HepG2 (cell line): Measurements from ENCODE around the gene CFAP46. TPM values are rescaled to one million over a fixed set of nuclear protein-coding genes. Genes with fewer than 3 reads are reported as not detected.

Experiments
- ARNTL ChIP-seq: sonication (generic); formaldehyde crosslinking; IDR thresholded peaks from 2 replicates; pipeline ENCODE4 v1.4.0; 2020; ENCODE audit warnings: mild to moderate bottlenecking, missing genetic modification reagents
- ERF ChIP-seq: IDR thresholded peaks from 2 replicates; pipeline ENCODE4 v1.6.1; 2018; ENCODE audit warnings: missing biosample characterization, missing genetic modification reagents
- FIP1L1 ChIP-seq: fragments of 200-400 bp; formaldehyde crosslinking; IDR thresholded peaks from 2 replicates; pipeline ENCODE4 v1.6.1; 2018; ENCODE audit warnings: low read depth, mild to moderate bottlenecking, low read length, moderate library complexity, borderline replicate concordance; ENCODE audit not compliant: insufficient read depth
- FOXO1 ChIP-seq: sonication (generic); formaldehyde crosslinking; IDR thresholded peaks from 2 replicates; pipeline ENCODE4 v1.4.0; 2020; ENCODE audit warnings: missing genetic modification reagents
- HNRNPK ChIP-seq: fragments of 200-400 bp; formaldehyde crosslinking; IDR thresholded peaks from 2 replicates; pipeline ENCODE4 v1.6.1; 2018; ENCODE audit warnings: low read length, low read depth, moderate library complexity, mild to moderate bottlenecking; ENCODE audit not compliant: poor library complexity, severe bottlenecking
- KDM2A ChIP-seq: sonication (generic); formaldehyde crosslinking; IDR thresholded peaks from 2 replicates; pipeline ENCODE4 v1.4.0; 2020; ENCODE audit warnings: low read depth, missing genetic modification reagents, borderline replicate concordance
- MAFK ChIP-seq, 2 experiments: IDR thresholded peaks in 1 of 2; conservative IDR thresholded peaks in 1 of 2; 2 replicates each; pipeline ENCODE4 v1.6.1; 2011; ENCODE audit warnings: improper control_type of control experiment in 2 of 2, low read length in 2 of 2
- MAX ChIP-seq: IDR thresholded peaks from 2 replicates; pipeline ENCODE4 v1.6.1; 2012; ENCODE audit warnings: inconsistent platforms
- MLX ChIP-seq: IDR thresholded peaks from 2 replicates; pipeline ENCODE4 v1.6.1; 2016
- RFXAP ChIP-seq: sonication (generic); formaldehyde crosslinking; IDR thresholded peaks from 2 replicates; pipeline ENCODE4 v1.4.0; 2020; ENCODE audit warnings: missing genetic modification reagents, borderline replicate concordance
- RNF2 ChIP-seq: fragments of 450-650 bp; conservative IDR thresholded peaks from 2 replicates; pipeline ENCODE4 v1.6.1; 2016; ENCODE audit warnings: low read depth
- SRSF1 ChIP-seq: fragments of 200-400 bp; formaldehyde crosslinking; optimal IDR thresholded peaks from 2 replicates; pipeline ENCODE3; 2017; ENCODE audit warnings: mild to moderate bottlenecking, low read depth, low read length, moderate library complexity
- TAF1 ChIP-seq: sonication (generic); formaldehyde crosslinking; IDR thresholded peaks from 2 replicates; pipeline ENCODE4 v1.4.0; 2020; ENCODE audit warnings: missing genetic modification reagents
- TBX3 ChIP-seq: fragments of 450-650 bp; IDR thresholded peaks from 2 replicates; pipeline ENCODE4 v1.6.1; 2017; ENCODE audit warnings: antibody characterized with exemption, mild to moderate bottlenecking, inconsistent platforms, borderline replicate concordance
- TERF1 ChIP-seq: sonication (generic); formaldehyde crosslinking; IDR thresholded peaks from 2 replicates; pipeline ENCODE4 v1.8.0; 2022; ENCODE audit warnings: mild to moderate bottlenecking, missing genetic modification reagents, moderate library complexity
- THAP11 ChIP-seq: IDR thresholded peaks from 2 replicates; pipeline ENCODE4 v1.6.1; 2016; ENCODE audit warnings: missing biosample characterization, missing genetic modification reagents
- XRCC5 ChIP-seq: fragments of 200-400 bp; formaldehyde crosslinking; optimal IDR thresholded peaks from 2 replicates; pipeline ENCODE3; 2017; ENCODE audit warnings: mild to moderate bottlenecking, low read length
- ZBTB7A ChIP-seq: sonication (generic); formaldehyde crosslinking; IDR thresholded peaks from 2 replicates; pipeline ENCODE4 v1.8.0; 2022; ENCODE audit warnings: mild to moderate bottlenecking, missing genetic modification reagents
- ZFP36L1 ChIP-seq: sonication (generic); formaldehyde crosslinking; IDR thresholded peaks from 2 replicates; pipeline ENCODE4 v1.8.0; 2022; ENCODE audit warnings: mild to moderate bottlenecking, missing genetic modification reagents, moderate library complexity
- ZNF292 ChIP-seq: sonication (generic); formaldehyde crosslinking; IDR thresholded peaks from 2 replicates; pipeline ENCODE4 v1.8.1; 2022; ENCODE audit warnings: mild to moderate bottlenecking, low read depth, missing genetic modification reagents, borderline replicate concordance
- ZNF326 ChIP-seq: sonication (generic); formaldehyde crosslinking; IDR thresholded peaks from 2 replicates; pipeline ENCODE4 v1.4.0; 2020; ENCODE audit warnings: missing genetic modification reagents, borderline replicate concordance
- ZNF331 ChIP-seq: sonication (generic); formaldehyde crosslinking; IDR thresholded peaks from 2 replicates; pipeline ENCODE4 v1.4.0; 2020; ENCODE audit warnings: missing genetic modification reagents
- ZNF33B ChIP-seq: sonication (generic); formaldehyde crosslinking; IDR thresholded peaks from 2 replicates; pipeline ENCODE4 v1.5.1; 2020; ENCODE audit warnings: mild to moderate bottlenecking, missing genetic modification reagents
- ZNF460 ChIP-seq: sonication (generic); formaldehyde crosslinking; IDR thresholded peaks from 2 replicates; pipeline ENCODE4 v1.5.1; 2020; ENCODE audit warnings: missing genetic modification reagents, mild to moderate bottlenecking, borderline replicate concordance
- ZNF484 ChIP-seq: sonication (generic); formaldehyde crosslinking; IDR thresholded peaks from 2 replicates; pipeline ENCODE4 v1.5.1; 2020; ENCODE audit warnings: mild to moderate bottlenecking, low read depth, missing genetic modification reagents, borderline replicate concordance
- ZNF512B ChIP-seq: sonication (generic); formaldehyde crosslinking; IDR thresholded peaks from 2 replicates; pipeline ENCODE4 v1.5.1; 2020; ENCODE audit warnings: missing genetic modification reagents, mild to moderate bottlenecking, borderline replicate concordance
- ZNF605 ChIP-seq: sonication (generic); formaldehyde crosslinking; IDR thresholded peaks from 2 replicates; pipeline ENCODE4 v1.8.0; 2022; ENCODE audit warnings: mild to moderate bottlenecking, missing genetic modification reagents
- ZNF720 ChIP-seq: sonication (generic); formaldehyde crosslinking; IDR thresholded peaks from 2 replicates; pipeline ENCODE4 v1.4.0; 2020; ENCODE audit warnings: missing genetic modification reagents
- polyA plus RNA-seq, 8 experiments: library from polyadenylated mRNA; depleted of rRNA in 3 of 8; stranded (reverse) in 7 of 8; unstranded in 1 of 8; fragments of >200 nt; fragmentation: Illumina TruSeq in 4 of 8; extraction: Trizol in 4 of 8; gene quantifications; 2 replicates each; pipeline versions ENCODE4 v1.2.1 to v1.2.3, GENCODE V29; 2011 to 2016; ENCODE audit warnings: low read depth in 4 of 8, missing spikeins in 1 of 8, mixed read lengths in 1 of 8; ENCODE audit not compliant: insufficient read depth in 1 of 8
- total RNA-seq, 5 experiments: library from RNA; depleted of rRNA; stranded (reverse); fragments of >200 nt; fragmentation: Illumina TruSeq; extraction: Trizol; gene quantifications; 2 replicates each; pipeline ENCODE4 v1.2.3, GENCODE V29; 2016; ENCODE audit warnings: low read depth in 1 of 5

The CFAP46 gene
- total and polyA plus RNA-seq, 2 of the 13 experiments (the other 11 are each of a cell fraction or from before 2014, with no cell fraction given) = 0.24 to 0.84 TPM

- TF ChIP-seq ZNF460 (CRISPR knock-in tag) = no peak
- no peak for TF ChIP-seq THAP11 (CRISPR knock-in tag)
- no peak for TF ChIP-seq ZNF605
- peak; percentile 16 for TF ChIP-seq XRCC5
- TF ChIP-seq TBX3 = no peak
- TF ChIP-seq ZNF331 = no peak
- TF ChIP-seq ZNF512B (CRISPR knock-in tag) = no peak
- TF ChIP-seq ZNF484 (CRISPR knock-in tag) = no peak
- TF ChIP-seq ZNF720 = no peak
- TF ChIP-seq FIP1L1 = no peak
- 0 out of 2 replicates have a peak, but pooled peaks have one; percentile 41 for TF ChIP-seq KDM2A
- no peak for TF ChIP-seq MAFK (conservative IDR thresholded peaks at IDR 0.05 in 1 of 2, IDR thresholded peaks at IDR 0.05 in 1 of 2; ENCODE audit: low read length in 2 of 2)
- no peak for TF ChIP-seq HNRNPK
- TF ChIP-seq RNF2 = no peak
- no peak for TF ChIP-seq TERF1
- no peak for TF ChIP-seq SRSF1
- no peak for TF ChIP-seq ZBTB7A (CRISPR knock-in tag)
- no peak for TF ChIP-seq RFXAP (CRISPR knock-in tag)
- no peak for TF ChIP-seq ZNF326
- TF ChIP-seq ARNTL (CRISPR knock-in tag) = no peak
- no peak for TF ChIP-seq TAF1 (CRISPR knock-in tag)
- TF ChIP-seq ZFP36L1 (CRISPR knock-in tag) = no peak
- no peak for TF ChIP-seq MAX
- TF ChIP-seq ERF (CRISPR knock-in tag) = no peak
- TF ChIP-seq MLX (CRISPR knock-in tag) = no peak
- no peak for TF ChIP-seq ZNF292
- no peak for TF ChIP-seq ZNF33B (CRISPR knock-in tag)
- TF ChIP-seq FOXO1 = no peak
Observed at GRCh38 chr10:132904181-132904813, 38.1 kb downstream of the CFAP46 start (continued).
